Measurements from ENCODE around the gene TFDP2. TPM values are rescaled to one million over a fixed set of nuclear protein-coding genes. Genes with fewer than 3 reads are reported as not detected.

The TFDP2 gene
- total RNA-seq, 1 experiment from 2014 or later, result 48.2 TPM

GRCh38 chr3:141955175-141955574 lies 194.2 kb downstream of the TFDP2 start:
- Mint-ChIP-seq H3K9me3 (no peaks in the 10 kb centered on the region), H3K4me1 (no peaks in the 10 kb centered on the region), H3K4me3 (no peak overlapping the region), H3K36me3 (peaks cover 52% of the 10 kb centered on the region), H3K27me3 (ENCODE audit: low read depth) (no peaks in the 10 kb centered on the region), H3K27ac (0 out of 2 replicates have a peak overlapping the region, but pooled peaks have one; percentile 0)
- CTCF ChIA-PET, result interaction anchor here (0.7 kb wide), 1 partner anchor 173 kb away, joined by 3 read pairs; no protein-coding TSS in a partner anchor
- POLR2A ChIA-PET, result no interaction called here
- no peak for TF ChIP-seq EMX1 (CRISPR knock-in tag; IDR thresholded peaks at IDR 0.05)
- TF ChIP-seq, protein P1, sequence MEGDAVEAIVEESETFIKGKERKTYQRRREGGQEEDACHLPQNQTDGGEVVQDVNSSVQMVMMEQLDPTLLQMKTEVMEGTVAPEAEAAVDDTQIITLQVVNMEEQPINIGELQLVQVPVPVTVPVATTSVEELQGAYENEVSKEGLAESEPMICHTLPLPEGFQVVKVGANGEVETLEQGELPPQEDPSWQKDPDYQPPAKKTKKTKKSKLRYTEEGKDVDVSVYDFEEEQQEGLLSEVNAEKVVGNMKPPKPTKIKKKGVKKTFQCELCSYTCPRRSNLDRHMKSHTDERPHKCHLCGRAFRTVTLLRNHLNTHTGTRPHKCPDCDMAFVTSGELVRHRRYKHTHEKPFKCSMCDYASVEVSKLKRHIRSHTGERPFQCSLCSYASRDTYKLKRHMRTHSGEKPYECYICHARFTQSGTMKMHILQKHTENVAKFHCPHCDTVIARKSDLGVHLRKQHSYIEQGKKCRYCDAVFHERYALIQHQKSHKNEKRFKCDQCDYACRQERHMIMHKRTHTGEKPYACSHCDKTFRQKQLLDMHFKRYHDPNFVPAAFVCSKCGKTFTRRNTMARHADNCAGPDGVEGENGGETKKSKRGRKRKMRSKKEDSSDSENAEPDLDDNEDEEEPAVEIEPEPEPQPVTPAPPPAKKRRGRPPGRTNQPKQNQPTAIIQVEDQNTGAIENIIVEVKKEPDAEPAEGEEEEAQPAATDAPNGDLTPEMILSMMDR (IDR thresholded peaks at IDR 0.05), result no peak
- no peak for TF ChIP-seq JAZF1 (CRISPR knock-in tag; IDR thresholded peaks at IDR 0.05)
- TF ChIP-seq, protein P2, sequence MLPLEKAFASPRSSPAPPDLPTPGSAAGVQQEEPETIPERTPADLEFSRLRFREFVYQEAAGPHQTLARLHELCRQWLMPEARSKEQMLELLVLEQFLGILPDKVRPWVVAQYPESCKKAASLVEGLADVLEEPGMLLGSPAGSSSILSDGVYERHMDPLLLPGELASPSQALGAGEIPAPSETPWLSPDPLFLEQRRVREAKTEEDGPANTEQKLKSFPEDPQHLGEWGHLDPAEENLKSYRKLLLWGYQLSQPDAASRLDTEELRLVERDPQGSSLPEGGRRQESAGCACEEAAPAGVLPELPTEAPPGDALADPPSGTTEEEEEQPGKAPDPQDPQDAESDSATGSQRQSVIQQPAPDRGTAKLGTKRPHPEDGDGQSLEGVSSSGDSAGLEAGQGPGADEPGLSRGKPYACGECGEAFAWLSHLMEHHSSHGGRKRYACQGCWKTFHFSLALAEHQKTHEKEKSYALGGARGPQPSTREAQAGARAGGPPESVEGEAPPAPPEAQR (CRISPR knock-in tag; IDR thresholded peaks at IDR 0.05), result no peak
- no peak for TF ChIP-seq CREB1 (CRISPR knock-in tag; IDR thresholded peaks at IDR 0.05)
- TF ChIP-seq, protein P3, sequence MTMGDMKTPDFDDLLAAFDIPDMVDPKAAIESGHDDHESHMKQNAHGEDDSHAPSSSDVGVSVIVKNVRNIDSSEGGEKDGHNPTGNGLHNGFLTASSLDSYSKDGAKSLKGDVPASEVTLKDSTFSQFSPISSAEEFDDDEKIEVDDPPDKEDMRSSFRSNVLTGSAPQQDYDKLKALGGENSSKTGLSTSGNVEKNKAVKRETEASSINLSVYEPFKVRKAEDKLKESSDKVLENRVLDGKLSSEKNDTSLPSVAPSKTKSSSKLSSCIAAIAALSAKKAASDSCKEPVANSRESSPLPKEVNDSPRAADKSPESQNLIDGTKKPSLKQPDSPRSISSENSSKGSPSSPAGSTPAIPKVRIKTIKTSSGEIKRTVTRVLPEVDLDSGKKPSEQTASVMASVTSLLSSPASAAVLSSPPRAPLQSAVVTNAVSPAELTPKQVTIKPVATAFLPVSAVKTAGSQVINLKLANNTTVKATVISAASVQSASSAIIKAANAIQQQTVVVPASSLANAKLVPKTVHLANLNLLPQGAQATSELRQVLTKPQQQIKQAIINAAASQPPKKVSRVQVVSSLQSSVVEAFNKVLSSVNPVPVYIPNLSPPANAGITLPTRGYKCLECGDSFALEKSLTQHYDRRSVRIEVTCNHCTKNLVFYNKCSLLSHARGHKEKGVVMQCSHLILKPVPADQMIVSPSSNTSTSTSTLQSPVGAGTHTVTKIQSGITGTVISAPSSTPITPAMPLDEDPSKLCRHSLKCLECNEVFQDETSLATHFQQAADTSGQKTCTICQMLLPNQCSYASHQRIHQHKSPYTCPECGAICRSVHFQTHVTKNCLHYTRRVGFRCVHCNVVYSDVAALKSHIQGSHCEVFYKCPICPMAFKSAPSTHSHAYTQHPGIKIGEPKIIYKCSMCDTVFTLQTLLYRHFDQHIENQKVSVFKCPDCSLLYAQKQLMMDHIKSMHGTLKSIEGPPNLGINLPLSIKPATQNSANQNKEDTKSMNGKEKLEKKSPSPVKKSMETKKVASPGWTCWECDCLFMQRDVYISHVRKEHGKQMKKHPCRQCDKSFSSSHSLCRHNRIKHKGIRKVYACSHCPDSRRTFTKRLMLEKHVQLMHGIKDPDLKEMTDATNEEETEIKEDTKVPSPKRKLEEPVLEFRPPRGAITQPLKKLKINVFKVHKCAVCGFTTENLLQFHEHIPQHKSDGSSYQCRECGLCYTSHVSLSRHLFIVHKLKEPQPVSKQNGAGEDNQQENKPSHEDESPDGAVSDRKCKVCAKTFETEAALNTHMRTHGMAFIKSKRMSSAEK (CRISPR knock-in tag; IDR thresholded peaks at IDR 0.05; ENCODE audit: borderline replicate concordance), result no peak
- no peak for TF ChIP-seq ZBTB43 (CRISPR knock-in tag; IDR thresholded peaks at IDR 0.05)
- no peak for TF ChIP-seq MYBL2 (CRISPR knock-in tag; IDR thresholded peaks at IDR 0.05)
- TF ChIP-seq ZNF219 (CRISPR knock-in tag; IDR thresholded peaks at IDR 0.05; ENCODE audit: borderline replicate concordance), result no peak
- TF ChIP-seq, protein P4, sequence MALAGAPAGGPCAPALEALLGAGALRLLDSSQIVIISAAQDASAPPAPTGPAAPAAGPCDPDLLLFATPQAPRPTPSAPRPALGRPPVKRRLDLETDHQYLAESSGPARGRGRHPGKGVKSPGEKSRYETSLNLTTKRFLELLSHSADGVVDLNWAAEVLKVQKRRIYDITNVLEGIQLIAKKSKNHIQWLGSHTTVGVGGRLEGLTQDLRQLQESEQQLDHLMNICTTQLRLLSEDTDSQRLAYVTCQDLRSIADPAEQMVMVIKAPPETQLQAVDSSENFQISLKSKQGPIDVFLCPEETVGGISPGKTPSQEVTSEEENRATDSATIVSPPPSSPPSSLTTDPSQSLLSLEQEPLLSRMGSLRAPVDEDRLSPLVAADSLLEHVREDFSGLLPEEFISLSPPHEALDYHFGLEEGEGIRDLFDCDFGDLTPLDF (CRISPR knock-in tag; IDR thresholded peaks at IDR 0.05), result no peak
- TF ChIP-seq ZNF281 (CRISPR knock-in tag; IDR thresholded peaks at IDR 0.05), result no peak
- TF ChIP-seq HMGA2 (CRISPR knock-in tag; IDR thresholded peaks at IDR 0.05), result no peak
- TF ChIP-seq ZNF232 (CRISPR knock-in tag; IDR thresholded peaks at IDR 0.05), result no peak
- TF ChIP-seq ESRRA (CRISPR knock-in tag; IDR thresholded peaks at IDR 0.05; ENCODE audit: borderline replicate concordance), result no peak
- no peak for TF ChIP-seq KAT7 (CRISPR knock-in tag; IDR thresholded peaks at IDR 0.05; ENCODE audit: borderline replicate concordance)
- TF ChIP-seq ZNF263 (CRISPR knock-in tag; IDR thresholded peaks at IDR 0.05; ENCODE audit: low read depth), result no peak
- TF ChIP-seq STAT6 (CRISPR knock-in tag; conservative IDR thresholded peaks at IDR 0.05; ENCODE audit: low read depth), result no peak
- TF ChIP-seq, protein P5, sequence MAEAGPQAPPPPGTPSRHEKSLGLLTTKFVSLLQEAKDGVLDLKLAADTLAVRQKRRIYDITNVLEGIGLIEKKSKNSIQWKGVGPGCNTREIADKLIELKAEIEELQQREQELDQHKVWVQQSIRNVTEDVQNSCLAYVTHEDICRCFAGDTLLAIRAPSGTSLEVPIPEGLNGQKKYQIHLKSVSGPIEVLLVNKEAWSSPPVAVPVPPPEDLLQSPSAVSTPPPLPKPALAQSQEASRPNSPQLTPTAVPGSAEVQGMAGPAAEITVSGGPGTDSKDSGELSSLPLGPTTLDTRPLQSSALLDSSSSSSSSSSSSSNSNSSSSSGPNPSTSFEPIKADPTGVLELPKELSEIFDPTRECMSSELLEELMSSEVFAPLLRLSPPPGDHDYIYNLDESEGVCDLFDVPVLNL (CRISPR knock-in tag; IDR thresholded peaks at IDR 0.05; ENCODE audit: borderline replicate concordance, low read depth), result no peak
- ATAC-seq (no peak), DNase-seq (ENCODE audit: low spot score) (no peak)

All from WTC11 (cell line).